H54 (cell line): Measurements from ENCODE around the gene PRKG1.

Experiments
- DNase-seq: peaks from one replicate; pipeline ENCODE4 v3.0.0; 2011; ENCODE audit warnings: low spot score, mixed read lengths; ENCODE audit not compliant: insufficient read length
- FAIRE-seq: peaks from 3 replicates; lab custom pipeline; 2011; peaks lifted over from hg19 to GRCh38; lab: Jason Lieb, UNC
- POLR2A ChIP-seq: IDR thresholded peaks from 2 replicates; pipeline ENCODE4 v1.6.1; 2011; ENCODE audit warnings: low read depth, mild to moderate bottlenecking, low read length

Gene PRKG1

GRCh38 chr10:51766423-51767102 lies 692.3 kb downstream of the PRKG1 start:
- no peak for DNase-seq
- no peak for FAIRE-seq
- TF ChIP-seq POLR2A = no peak

- DNase-seq = no peak
- FAIRE-seq = no peak
- TF ChIP-seq POLR2A = no peak
Measured at GRCh38 chr10:51767103-51767763, 692.9 kb downstream of the PRKG1 start.

- DNase-seq (no peak), FAIRE-seq (no peak)
- no peak for TF ChIP-seq POLR2A
Measured at GRCh38 chr10:51768886-51769465, 694.7 kb downstream of the PRKG1 start.

- DNase-seq (no peak), FAIRE-seq (no peak)
Measured at GRCh38 chr10:51770709-51771108, 696.4 kb downstream of the PRKG1 start.

GRCh38 chr10:51772387-51772786 lies 698.1 kb downstream of the PRKG1 start:
- TF ChIP-seq POLR2A = no peak
- FAIRE-seq (no peak), DNase-seq (no peak)

More at GRCh38 chr10:51770709-51771108, 696.4 kb downstream of the PRKG1 start:
- TF ChIP-seq POLR2A = no peak

GRCh38 chr10:51773681-51774080 lies 699.4 kb downstream of the PRKG1 start:
- DNase-seq (no peak), FAIRE-seq (no peak)
- TF ChIP-seq POLR2A = no peak

- DNase-seq (no peak), FAIRE-seq (no peak)
- TF ChIP-seq POLR2A = no peak
Measured at GRCh38 chr10:51783941-51784340, 709.7 kb downstream of the PRKG1 start.

- FAIRE-seq (no peak), DNase-seq (no peak)
- no peak for TF ChIP-seq POLR2A
Measured at GRCh38 chr10:51786016-51786683, 711.9 kb downstream of the PRKG1 start.

GRCh38 chr10:51786684-51787035 lies 712.4 kb downstream of the PRKG1 start:
- DNase-seq (no peak), FAIRE-seq (no peak)
- TF ChIP-seq POLR2A = no peak

GRCh38 chr10:51788273-51788672 lies 714.0 kb downstream of the PRKG1 start:
- TF ChIP-seq POLR2A = no peak
- no peak for FAIRE-seq
- DNase-seq = no peak

- no peak for FAIRE-seq
- no peak for DNase-seq
- no peak for TF ChIP-seq POLR2A
Measured at GRCh38 chr10:51789118-51789517, 714.8 kb downstream of the PRKG1 start.

GRCh38 chr10:51789903-51790302 lies 715.6 kb downstream of the PRKG1 start:
- FAIRE-seq (no peak), DNase-seq (no peak)
- TF ChIP-seq POLR2A = no peak

GRCh38 chr10:51792678-51793077 lies 718.4 kb downstream of the PRKG1 start:
- DNase-seq (no peak), FAIRE-seq (no peak)
- no peak for TF ChIP-seq POLR2A

GRCh38 chr10:51800121-51800520 lies 725.8 kb downstream of the PRKG1 start:
- DNase-seq = no peak
- no peak for TF ChIP-seq POLR2A
- FAIRE-seq = no peak
